ENCODE measurements around the gene EPM2AIP1. TPM values are rescaled to one million over a fixed set of nuclear protein-coding genes. Genes with fewer than 3 reads are reported as not detected.

The EPM2AIP1 gene
- total and polyA plus RNA-seq, 9 of the 15 experiments (the other 6 are each of a cell fraction or from before 2014, with no cell fraction given): 6.7 to 44.8 (median 25.2) TPM

DNA sequence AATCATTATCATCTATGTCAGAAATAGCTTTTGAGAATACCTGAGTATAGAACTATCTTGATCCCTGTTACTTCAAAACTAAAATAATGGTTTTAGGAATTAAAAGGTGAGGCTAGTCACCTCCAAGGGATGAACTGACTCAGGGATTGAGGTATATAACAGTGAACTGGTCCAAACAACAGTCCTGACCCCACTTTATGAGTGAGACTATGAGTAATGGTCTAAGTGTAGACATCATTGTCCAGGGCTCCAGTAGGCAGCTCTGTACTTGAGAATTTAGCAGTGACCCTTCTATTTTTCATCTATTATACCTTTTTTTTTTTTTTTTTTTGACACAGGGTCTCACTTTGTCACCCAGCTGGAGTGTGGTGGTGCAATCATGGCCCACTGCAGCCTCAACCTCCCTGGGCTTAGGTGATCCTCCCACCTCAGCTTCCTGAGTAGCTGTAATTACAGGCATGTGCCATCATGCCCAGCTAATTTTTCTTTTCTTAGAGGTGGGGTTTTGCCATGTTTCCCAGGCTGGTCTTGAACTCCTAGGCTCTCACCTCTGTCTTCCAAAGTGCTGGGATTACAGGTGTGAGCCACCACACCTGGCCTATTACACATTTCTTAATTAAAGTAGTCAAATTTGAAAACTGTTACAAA is 36.7 kb upstream of the EPM2AIP1 start:
- Histone ChIP-seq H3K79me2 (ENCODE audit: control insufficient read depth, insufficient read depth, low read length) (no peaks in the 10 kb centered on the region), H3K4me3 (no peak overlapping the region), H3K4me1 (replicated peaks in 1 of 2; ENCODE audit: control insufficient read depth in 2 of 2, insufficient read depth in 2 of 2, low read length in 2 of 2) (peaks cover 4 to 6% of the 10 kb centered on the region in 2 experiments; a peak in 3 of 5 replicates), H3K4me2 (ENCODE audit: insufficient read depth, low read length) (no peak overlapping the region), H3K9me1 (ENCODE audit: control insufficient read depth, insufficient read depth, low read length) (no peaks in the 10 kb centered on the region), H3K9me3 (replicated peaks; ENCODE audit: control insufficient read depth, insufficient read depth, low read depth, low read length) (no peaks in the 10 kb centered on the region), H3K27me3 (ENCODE audit: control insufficient read depth in 2 of 2, insufficient read depth in 2 of 2, low read length in 2 of 2) (no peaks in the 10 kb centered on the region), H2AFZ (ENCODE audit: low read depth, low read length) (no peak overlapping the region), H4K20me1 (replicated peaks; ENCODE audit: control insufficient read depth, insufficient read depth, low read length) (no peaks in the 10 kb centered on the region), H3K36me3 (ENCODE audit: control insufficient read depth, insufficient read depth, low read length) (peaks cover 92% of the 10 kb centered on the region), H3K9ac (ENCODE audit: insufficient read depth in 1 of 2, low read depth in 2 of 2, low read length in 2 of 2) (no peak overlapping the region), H3K27ac (ENCODE audit: extremely low read depth, low read depth, low read length) (no peak overlapping the region)
- intact Hi-C loops (cut with micrococcal nuclease) (no loop called here), in situ Hi-C loops (cut with MboI) (no loop called here)
- BruUV-seq (replicated peaks): no TSS peak
- ChIA-PET POLR2A (interaction anchor here (0.5 to 2.0 kb wide), 7 partner anchors 9 to 302 kb away, joined by 3 to 7 read pairs (median 4); partner anchors contain the start of genes EPM2AIP1 and MLH1), CTCF (ENCODE audit: low intra/inter-chr PET ratio) (no interaction called here)
- no peak for DNase-seq (ENCODE audit: extremely low read depth in 1 of 4, low spot score in 3 of 4)
- FAIRE-seq: no peak
- ATAC-seq: no peak
- TF ChIP-seq SLC30A9 (CRISPR knock-in tag; IDR thresholded peaks at IDR 0.05) (no peak), ZBED1 (IDR thresholded peaks at IDR 0.05) (no peak), ZSCAN32 (CRISPR knock-in tag; IDR thresholded peaks at IDR 0.05) (no peak), HNRNPLL (IDR thresholded peaks at IDR 0.05; ENCODE audit: low read depth, low read length, poor library complexity, severe bottlenecking) (no peak), ARNT (IDR thresholded peaks at IDR 0.05) (no peak), ZNF431 (CRISPR knock-in tag; IDR thresholded peaks at IDR 0.05) (no peak), SIN3B (IDR thresholded peaks at IDR 0.05; ENCODE audit: low read depth) (no peak), TSC22D4 (tag; IDR thresholded peaks at IDR 0.05) (no peak), CREB1 (IDR thresholded peaks at IDR 0.05) (no peak), CREB1 (CRISPR knock-in tag; IDR thresholded peaks at IDR 0.05) (no peak), POLR3A (IDR thresholded peaks at IDR 0.05; ENCODE audit: borderline replicate concordance, extremely low read depth, insufficient read depth, insufficient read length) (no peak), FOXP1 (CRISPR knock-in tag; IDR thresholded peaks at IDR 0.05) (no peak)
- TF ChIP-seq, protein P1, sequence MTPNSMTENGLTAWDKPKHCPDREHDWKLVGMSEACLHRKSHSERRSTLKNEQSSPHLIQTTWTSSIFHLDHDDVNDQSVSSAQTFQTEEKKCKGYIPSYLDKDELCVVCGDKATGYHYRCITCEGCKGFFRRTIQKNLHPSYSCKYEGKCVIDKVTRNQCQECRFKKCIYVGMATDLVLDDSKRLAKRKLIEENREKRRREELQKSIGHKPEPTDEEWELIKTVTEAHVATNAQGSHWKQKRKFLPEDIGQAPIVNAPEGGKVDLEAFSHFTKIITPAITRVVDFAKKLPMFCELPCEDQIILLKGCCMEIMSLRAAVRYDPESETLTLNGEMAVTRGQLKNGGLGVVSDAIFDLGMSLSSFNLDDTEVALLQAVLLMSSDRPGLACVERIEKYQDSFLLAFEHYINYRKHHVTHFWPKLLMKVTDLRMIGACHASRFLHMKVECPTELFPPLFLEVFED (CRISPR knock-in tag; conservative IDR thresholded peaks at IDR 0.05): no peak
- TF ChIP-seq, protein P2, sequence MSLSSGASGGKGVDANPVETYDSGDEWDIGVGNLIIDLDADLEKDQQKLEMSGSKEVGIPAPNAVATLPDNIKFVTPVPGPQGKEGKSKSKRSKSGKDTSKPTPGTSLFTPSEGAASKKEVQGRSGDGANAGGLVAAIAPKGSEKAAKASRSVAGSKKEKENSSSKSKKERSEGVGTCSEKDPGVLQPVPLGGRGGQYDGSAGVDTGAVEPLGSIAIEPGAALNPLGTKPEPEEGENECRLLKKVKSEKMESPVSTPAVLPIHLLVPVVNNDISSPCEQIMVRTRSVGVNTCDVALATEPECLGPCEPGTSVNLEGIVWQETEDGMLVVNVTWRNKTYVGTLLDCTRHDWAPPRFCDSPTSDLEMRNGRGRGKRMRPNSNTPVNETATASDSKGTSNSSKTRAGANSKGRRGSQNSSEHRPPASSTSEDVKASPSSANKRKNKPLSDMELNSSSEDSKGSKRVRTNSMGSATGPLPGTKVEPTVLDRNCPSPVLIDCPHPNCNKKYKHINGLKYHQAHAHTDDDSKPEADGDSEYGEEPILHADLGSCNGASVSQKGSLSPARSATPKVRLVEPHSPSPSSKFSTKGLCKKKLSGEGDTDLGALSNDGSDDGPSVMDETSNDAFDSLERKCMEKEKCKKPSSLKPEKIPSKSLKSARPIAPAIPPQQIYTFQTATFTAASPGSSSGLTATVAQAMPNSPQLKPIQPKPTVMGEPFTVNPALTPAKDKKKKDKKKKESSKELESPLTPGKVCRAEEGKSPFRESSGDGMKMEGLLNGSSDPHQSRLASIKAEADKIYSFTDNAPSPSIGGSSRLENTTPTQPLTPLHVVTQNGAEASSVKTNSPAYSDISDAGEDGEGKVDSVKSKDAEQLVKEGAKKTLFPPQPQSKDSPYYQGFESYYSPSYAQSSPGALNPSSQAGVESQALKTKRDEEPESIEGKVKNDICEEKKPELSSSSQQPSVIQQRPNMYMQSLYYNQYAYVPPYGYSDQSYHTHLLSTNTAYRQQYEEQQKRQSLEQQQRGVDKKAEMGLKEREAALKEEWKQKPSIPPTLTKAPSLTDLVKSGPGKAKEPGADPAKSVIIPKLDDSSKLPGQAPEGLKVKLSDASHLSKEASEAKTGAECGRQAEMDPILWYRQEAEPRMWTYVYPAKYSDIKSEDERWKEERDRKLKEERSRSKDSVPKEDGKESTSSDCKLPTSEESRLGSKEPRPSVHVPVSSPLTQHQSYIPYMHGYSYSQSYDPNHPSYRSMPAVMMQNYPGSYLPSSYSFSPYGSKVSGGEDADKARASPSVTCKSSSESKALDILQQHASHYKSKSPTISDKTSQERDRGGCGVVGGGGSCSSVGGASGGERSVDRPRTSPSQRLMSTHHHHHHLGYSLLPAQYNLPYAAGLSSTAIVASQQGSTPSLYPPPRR (CRISPR knock-in tag; IDR thresholded peaks at IDR 0.05; ENCODE audit: borderline replicate concordance): no peak
